NK-92 treated with Interleukin-12 subunit alpha and Interleukin-12 subunit beta, amount 100 ng/mL, for 24 hours (cell line): Measurements from ENCODE around the gene FHOD1.

Experiments
- DNase-seq: peaks from one replicate; lab custom pipeline; 2025; lab: John Stamatoyannopoulos, UW

The FHOD1 gene

GRCh38 chr16:67247192-67248072, at the start of gene FHOD1:
FHOD1 (minus strand) TSS chr16:67247481; CDS start chr16:67247410, 71 bp downstream.
- DNase-seq, result peak; percentile 95

GRCh38 chr16:67296420-67296819, 49.1 kb upstream of the FHOD1 start:
- DNase-seq, result no peak

GRCh38 chr16:67294938-67295361, 47.7 kb upstream of the FHOD1 start:
- DNase-seq, result no peak

GRCh38 chr16:67294171-67294757, 47.0 kb upstream of the FHOD1 start:
- DNase-seq, result no peak

- DNase-seq, result no peak
Observed at GRCh38 chr16:67291461-67291860, 44.2 kb upstream of the FHOD1 start.

GRCh38 chr16:67287960-67288359, 40.7 kb upstream of the FHOD1 start:
- no peak for DNase-seq

GRCh38 chr16:67286441-67287235, 39.4 kb upstream of the FHOD1 start:
- no peak for DNase-seq

GRCh38 chr16:67284699-67285646, 37.7 kb upstream of the FHOD1 start:
- DNase-seq, result no peak

- no peak for DNase-seq
Observed at GRCh38 chr16:67283826-67284555, 36.7 kb upstream of the FHOD1 start.

- no peak for DNase-seq
Observed at GRCh38 chr16:67283039-67283825, 36.0 kb upstream of the FHOD1 start.

GRCh38 chr16:67282447-67282805, 35.1 kb upstream of the FHOD1 start:
- no peak for DNase-seq

GRCh38 chr16:67281536-67282446, 34.5 kb upstream of the FHOD1 start:
- no peak for DNase-seq

GRCh38 chr16:67280090-67281015, 33.1 kb upstream of the FHOD1 start:
- no peak for DNase-seq

GRCh38 chr16:67279296-67280089, 32.2 kb upstream of the FHOD1 start, which contains the start of gene PLEKHG4:
PLEKHG4 (plus strand) TSS chr16:67279532; CDS start chr16:67280045, 513 bp downstream.
- peak; percentile 68 for DNase-seq

GRCh38 chr16:67278773-67279295, 31.6 kb upstream of the FHOD1 start:
- peak; percentile 65 for DNase-seq

- DNase-seq, result no peak
Observed at GRCh38 chr16:67277999-67278772, 30.9 kb upstream of the FHOD1 start.
